T1000 (cell line): Measurements from ENCODE around the gene IMP3.

Experiments
- DNase-seq: peaks from one replicate; lab custom pipeline; 2025; ENCODE audit warnings: mixed read lengths; lab: John Stamatoyannopoulos, UW

IMP3 gene

DNA sequence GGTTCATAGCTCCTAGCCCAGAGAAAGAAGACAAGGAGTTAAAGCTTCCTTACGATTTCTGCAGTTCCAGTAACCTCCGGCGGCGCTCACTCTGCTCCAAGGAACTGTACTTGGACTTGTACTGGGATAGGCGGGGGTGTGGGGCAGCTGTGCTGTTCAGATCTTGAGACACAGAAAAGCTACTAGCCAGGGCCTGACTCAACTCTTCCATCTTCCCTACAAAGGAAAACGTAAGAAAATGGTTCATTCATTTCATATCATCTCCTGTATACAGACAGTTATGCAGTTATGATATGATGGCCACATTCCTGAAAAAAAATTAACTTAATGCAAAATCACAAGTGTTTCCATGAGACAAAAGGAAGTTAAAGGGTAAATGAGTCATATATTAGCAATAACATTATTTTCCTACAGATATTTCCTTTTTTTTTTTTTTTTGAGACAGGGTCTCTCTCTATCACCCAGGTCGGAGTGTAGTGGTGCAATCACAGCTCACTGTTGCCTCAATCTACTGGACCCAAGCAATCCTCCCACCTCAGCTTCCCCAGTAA, 19.1 kb downstream of the IMP3 start:
- no peak for DNase-seq

DNA sequence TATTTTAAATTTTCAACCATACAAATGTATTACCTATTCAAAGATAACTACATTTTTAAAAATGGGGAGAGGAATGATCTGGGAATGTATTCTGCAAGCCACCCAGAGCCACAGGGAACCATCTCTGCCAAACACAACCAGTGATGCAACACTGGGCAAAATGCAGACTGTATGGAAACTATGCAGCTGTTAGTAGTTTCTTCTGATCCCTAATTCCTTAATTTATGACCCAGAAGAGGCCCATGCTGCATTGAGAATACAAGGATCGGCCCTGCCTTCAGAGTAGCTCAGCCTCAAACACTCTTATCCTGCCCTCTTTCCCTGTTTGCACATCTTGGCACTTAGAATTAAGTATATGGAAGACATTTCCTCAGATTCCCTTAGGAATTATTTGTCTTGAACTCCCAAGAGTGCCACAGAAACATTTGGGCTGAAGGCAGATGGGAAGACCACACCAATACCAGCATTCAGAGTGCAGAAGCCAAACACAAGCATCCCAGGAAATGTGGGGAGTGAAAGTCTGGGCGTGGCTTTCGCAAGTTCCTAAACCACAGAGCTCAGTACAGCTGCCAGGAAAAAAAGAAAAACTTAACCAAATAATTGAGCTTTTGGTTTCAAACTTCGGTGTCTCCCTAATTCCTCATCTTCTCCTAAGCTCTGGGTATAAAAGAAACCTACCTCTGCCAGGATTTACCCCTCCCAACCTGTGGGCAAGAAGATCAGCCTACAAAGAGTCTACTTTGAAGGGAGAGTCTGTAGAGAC, 19.8 kb downstream of the IMP3 start:
- no peak for DNase-seq

DNA sequence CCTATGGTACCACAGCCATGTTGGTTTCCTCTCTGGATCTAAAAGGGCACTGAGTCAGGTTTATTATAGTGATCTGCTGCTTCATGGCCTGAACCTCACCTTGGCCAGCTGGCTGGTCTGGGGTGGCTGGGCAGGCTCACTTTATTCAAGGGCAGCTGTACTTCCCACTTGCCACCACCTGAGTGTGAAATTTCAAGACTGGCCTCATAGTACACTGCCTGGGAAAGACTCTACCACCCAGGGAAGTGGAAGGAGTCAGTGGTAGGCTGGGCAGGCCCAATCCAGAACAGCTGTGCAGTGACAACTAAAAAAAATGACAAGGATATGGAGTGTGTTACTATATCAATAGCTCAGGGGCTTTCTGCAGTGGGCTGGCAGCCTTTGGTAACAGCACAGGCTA, 23.3 kb downstream of the IMP3 start:
- no peak for DNase-seq

DNA sequence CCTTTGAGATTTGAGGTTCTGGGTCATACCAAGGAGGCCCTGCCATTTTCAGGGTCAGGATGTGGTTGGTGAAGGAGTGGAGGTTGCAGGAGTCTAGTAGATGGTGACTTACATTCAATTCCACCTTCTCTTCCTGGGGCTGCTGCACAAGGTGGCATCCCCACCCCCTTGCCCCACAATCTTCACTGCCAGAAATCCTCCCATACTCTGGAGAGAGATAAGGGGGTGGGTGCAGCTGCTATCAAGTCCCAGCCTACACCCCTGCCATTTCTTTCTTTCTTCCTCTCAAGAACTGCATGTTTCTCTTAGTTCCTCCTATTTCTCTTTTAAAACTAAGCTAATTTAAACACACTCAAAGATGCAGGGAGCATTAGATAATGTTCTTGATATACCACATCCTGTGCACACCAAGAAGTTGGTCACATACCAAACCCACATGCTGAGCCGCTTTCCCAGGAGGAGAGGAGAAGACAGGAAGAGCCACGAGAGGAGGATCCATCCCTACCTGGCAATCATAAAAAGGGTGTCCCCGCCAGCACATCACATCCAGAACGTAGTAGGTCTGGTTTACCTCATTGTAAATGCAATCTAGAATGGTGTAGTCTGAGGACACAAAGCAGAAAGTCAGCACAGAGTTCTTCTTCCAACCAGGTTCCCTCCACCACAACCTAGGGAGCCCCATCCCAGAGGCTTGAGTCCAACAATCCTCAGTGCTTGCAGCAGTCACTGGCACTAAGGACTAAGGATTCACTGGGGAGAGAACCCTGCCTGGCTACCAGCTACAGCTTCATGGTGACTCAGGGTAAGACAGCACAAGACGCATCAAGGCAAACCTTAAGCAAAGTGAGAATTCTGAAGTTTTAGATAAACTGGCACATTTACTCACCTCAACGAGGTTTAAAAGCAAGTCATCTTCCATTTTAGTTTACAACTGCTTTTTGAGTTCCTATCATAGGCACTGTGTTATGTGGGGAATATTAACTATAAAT, 33.0 kb downstream of the IMP3 start:
- no peak for DNase-seq

DNA sequence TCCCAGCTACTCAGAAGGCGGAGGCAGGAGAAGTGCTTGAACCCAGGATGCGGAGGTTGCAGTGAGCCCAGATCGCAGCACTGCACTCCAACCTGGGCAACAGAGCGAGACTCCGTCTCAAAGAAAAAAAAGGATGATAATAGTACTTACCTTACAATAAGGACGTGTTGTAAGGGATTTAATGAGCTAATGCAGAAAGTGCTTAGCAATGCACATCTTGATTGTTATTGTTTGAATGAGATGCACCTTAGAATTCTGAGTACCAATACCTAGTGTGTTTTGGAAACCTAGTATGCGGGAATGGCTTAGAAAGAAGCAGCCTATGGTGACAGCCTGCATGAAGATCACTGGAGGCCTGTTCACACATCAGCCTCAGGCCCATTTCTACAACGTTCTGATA, 34.0 kb downstream of the IMP3 start:
- DNase-seq: no peak

DNA sequence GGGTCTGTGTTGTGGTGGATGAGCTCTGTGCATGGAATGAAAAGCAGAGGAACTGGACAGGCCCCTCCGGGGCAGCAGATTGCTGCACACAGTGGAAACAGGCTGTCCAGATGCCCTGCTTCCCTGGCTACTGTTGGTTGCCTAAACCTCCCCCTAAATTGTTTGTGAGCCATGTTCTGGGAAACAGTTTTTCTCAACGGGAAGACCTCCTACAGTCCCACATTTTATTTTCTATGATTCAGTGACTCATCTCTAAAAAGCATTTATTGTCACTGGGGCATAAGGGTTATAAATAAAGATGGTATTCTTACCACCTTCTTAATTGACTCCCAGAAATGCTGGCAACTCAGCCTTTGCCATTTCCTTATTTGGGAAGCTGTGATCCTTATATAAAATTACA, 40.6 kb downstream of the IMP3 start:
- DNase-seq: no peak

DNA sequence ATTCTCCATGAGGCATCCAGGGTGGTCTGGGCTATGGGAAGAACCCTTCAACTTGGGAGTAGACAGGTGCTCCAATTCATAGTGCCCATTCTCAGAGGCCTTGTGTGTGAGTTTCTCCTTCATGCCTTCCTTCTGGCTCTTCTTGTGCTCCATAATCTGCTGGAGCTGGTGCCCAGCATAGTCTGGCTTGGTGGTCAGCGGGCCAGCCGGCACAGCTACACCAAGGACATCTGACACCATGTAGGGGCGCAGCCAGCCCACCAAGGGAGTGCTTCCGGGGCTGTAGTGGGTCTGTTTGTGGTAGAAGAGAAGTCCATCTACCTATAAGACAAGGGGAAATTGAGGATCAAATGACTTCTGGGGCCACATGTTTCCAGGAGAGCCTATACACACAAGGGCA, 41.7 kb downstream of the IMP3 start:
- DNase-seq: no peak

DNA sequence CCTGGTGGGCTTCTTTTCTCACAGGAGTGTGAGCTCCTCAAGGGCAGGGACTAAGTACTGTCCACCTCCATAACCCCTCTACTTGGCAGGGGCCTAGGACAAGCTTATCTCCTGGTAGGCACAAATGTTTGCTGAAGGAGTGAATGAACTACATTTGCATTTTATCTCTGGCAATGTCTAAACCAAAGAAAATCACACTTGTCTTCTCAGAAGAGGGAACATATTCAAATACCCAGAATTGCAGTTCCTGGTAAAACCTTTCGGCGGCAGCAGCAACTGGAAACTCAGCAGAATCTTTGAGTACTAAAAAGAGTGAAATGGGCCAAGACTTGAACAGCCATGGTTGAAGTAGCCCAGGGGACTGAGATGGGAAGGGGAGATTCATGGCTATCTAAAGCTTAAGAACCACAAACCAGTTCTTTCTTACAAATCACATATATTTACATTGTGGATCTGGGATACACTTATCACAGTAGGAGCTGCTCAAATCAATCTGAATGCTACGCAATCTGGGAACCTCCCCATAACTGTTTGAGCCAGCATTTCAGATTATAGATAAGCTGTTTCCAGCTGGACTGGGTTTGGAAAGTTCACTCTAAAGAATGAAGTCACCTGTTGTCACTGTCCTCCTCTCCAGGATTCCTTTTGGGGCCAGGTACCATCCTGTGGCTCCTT, 42.2 kb downstream of the IMP3 start:
- no peak for DNase-seq

DNA sequence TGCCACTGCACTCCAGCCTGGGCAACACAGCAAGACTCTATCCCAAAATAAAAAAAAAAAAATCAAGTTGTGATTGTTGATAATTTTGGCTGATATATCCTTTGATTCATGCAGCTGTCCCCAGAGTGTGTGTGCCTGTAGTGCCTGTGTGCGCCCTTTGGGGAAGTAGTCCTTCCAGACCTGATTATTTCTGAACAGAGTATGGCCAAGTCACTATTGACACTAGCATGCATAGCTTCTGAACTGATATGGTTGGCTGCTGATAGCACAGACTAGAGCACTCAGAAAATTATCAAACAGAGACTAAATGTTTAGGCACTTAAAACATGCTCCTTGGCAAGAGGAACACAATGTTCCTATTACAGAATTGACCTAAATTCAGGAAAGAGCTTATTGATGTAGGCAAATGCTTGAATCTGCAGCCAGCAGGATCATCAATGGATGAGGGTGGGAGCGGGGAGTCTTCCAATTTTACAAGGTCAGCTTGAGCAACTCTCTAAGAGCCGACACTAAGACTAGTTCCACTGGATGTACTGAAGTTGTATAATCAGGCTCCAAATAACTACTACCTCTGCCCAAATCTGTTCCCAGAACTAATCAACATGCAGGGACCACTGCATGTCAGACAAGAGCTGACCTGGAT, 43.2 kb downstream of the IMP3 start:
- no peak for DNase-seq

DNA sequence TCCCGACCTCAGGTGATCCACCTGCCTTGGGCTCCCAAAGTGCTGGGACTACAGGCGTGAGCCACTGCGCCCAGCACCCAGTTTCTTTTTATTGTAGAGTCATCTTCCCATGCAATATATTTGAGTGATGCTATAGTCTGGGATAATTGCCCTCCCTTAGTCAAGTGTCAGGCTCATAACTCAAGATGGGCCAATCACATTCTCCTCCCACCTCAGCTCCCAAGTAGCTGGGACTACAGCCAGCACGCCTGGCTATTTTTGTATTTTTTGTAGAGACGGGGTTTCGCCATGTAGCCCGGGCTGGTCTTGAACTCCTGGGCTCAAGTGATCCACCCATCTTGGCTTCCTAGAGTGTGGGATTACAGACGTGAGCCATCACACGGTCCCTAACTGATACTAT, 45.7 kb downstream of the IMP3 start:
- no peak for DNase-seq

DNA sequence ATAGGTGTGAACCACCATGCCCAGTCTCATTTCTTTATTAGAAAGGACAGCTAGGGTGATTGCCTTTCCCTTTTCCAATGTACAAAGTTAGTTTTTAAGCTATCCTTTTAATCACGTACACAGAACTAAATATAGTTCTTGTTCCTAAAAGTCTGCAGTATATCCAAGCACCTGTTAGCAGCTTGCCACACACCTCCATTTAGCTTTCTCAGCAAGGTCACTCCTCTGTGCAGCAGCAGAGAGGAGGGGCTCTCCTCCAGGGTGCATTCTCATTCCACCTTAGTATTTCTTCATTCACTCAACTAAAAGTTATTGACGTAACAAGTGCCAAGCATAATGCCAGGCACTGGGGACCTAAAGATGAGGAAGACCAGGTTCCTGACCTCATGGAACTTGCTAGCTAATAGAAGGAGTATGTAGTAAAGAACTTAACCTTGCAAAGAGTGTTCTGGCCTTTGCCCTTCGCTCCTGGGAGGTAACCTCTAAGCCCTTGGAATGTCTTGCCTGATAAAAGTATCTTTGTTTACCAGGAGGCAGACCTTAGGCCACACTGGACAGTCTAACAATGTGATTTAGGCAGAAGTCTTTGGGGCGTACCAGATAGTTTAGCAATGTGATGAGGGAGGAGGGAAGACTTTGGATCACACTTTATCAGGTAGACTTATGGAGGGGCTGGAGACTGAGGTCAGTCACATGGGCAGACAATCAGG, 48.2 kb downstream of the IMP3 start:
- no peak for DNase-seq

DNA sequence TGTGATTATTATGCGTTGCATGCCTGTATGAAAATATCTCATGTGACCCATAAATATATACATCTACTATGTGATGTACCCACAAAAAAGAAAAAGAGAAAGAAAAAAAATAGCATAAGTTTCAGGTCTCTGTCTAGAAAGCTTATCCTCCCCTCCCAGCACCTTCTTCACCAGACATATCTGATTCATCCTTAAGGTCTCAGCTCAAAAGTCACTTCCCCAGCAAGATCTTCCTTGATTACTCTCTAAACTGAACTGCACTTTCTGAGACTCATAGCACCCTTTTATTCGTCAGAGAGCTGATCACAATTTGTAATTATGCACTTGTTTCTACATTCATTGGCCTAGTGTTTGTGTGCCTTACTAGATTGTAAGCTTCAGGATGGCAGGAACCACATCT, 49.8 kb downstream of the IMP3 start:
- DNase-seq: no peak
